HG02623 (cell line): ENCODE data around the gene SHFL.
A peak's percentile ranks its signal among the peaks of the same experiment; 100 is the strongest.

Experiments
- ATAC-seq: cut with Tn5 transposase; IDR thresholded peaks from one replicate; pipeline ENCODE4 v1.9.1; 2021; ENCODE audit warnings: moderate library complexity; ENCODE audit not compliant: unreplicated experiment

Gene SHFL

DNA sequence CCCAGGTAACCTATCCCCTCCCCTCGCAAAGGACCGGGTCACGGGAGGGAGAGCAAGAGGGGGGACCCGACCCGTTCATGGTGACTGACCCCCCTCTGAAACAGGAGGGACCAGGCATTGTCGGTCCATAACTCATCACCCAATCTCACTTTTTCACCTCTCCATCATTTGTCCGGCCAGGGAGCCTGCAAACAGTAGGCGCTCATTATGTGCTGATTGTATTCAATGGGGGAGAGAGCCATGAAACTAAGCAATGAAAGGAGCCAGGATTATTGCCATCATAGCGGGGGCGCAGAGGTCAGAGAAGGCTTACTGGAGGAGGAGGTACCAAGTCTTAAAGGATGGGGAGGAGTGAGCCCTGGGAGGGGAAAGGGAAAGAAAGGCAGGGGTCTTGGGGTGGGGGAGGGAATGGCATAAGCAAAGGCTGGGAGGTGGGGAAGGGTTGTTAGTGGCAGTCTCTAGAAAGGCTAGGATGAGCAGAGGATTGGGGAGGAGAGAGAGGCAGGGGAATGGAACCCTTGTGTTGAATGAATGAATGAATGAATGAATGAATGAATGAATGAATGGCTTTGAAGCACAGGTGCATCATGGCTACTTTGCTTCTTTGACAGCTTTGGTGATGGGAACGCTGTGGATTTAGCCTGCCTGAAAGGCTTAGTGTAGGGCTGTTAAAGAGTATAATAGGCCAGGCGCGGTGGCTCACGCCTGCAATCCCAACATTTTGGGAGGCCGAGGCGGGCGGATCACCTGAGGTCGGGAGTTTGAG is 1.4 kb downstream of the SHFL start:
- no peak for ATAC-seq

DNA sequence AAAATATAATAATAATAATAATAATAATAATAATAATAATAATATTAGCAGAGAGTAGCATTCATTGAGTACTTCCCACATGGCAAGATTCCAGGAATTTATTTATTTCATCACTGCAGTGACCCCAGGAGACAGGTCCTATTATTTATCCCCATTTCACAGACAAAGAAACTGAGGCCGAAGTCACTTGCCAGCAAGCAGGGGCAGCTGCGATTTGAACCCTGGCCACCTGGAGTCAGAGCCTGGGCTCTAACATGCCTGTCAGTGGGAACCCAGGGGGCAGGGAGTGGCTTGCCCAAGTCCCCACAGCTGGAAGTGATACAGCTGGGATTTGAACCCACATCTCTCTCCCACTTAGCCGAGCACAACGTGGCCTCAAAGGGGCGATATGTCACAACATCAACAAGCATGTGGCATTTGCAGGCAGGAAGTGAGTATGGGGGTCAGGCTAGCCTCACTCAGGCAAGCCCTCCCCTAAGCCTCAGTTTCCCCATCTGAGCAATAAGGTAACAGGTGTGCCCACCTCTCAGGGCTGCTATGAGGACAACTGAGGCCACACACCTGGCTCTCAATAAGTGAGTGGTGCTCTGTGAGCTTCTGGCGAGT is 2.9 kb downstream of the SHFL start:
- no peak for ATAC-seq

DNA sequence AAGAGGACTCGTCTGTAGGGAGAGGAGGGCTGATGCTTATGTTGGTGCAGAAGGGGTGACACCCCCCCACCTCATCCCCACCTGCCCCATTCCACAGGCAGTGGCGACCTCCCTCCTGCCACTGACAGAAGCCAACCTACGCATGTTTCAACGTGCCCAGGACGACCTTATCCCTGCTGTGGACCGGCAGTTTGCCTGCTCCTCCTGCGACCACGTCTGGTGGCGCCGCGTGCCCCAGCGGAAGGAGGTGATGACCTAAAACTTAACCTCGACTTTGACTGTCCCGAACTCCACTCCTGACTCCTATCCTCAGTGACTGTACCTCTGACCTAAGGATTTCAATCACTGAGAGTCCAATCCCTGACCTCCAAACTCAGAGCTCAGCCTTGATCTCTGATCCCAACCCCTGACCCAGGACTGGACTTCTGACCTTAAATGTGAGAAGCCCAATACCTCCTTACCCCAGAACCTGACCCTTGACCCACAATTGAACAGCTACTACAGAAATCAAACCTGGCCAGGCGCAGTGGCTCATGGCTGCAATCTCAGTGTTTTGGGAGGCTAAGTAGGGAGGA is 3.8 kb downstream of the SHFL start:
- no peak for ATAC-seq

DNA sequence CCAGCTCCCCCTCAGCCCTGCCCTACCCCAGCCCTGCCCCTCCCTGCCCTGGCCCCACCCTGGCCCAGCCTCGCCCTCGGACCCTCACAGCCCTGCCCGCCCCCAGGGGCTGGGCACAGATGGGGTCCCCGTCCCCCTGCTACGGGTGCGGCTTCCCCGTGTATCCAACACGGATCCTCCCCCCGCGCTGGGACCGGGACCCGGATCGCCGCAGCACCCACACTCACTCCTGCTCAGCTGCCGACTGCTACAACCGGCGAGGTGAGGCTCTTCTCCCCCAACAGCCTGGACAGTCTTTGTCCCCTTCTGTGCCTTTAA is 5.2 kb downstream of the SHFL start:
- no peak for ATAC-seq

DNA sequence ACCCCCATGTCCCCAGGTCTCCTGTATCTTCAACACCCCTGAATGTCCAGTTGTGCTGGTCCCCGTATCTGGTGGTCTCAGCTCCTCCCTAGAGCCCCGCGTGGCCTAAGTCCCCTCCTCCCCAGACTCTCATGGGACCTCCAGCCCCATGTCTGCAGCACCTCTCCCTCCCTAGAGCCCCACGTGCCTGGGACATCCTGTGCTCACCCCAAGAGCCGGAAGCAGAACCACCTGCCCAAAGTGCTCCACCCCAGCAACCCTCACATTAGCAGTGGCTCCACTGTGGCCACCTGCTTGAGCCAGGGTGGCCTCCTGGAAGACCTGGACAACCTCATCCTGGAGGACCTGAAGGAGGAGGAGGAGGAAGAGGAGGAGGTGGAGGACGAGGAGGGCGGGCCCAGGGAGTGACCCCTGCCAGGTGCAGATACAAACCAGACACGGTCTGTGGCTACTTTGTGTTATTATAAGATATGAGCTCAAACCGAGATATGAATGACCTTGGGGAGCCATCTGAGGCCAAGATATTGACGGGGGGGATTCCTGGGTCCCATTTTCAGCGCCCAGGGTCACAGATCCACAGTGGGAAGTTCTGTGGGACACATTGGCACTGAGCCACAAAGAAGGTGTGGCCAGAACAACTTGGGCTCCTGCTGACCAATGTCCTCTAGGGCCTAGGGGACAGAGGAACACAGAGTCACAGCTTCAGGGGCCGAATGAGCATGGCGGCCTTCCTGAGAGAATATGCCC is 6.0 kb downstream of the SHFL start:
- ATAC-seq: no peak

DNA sequence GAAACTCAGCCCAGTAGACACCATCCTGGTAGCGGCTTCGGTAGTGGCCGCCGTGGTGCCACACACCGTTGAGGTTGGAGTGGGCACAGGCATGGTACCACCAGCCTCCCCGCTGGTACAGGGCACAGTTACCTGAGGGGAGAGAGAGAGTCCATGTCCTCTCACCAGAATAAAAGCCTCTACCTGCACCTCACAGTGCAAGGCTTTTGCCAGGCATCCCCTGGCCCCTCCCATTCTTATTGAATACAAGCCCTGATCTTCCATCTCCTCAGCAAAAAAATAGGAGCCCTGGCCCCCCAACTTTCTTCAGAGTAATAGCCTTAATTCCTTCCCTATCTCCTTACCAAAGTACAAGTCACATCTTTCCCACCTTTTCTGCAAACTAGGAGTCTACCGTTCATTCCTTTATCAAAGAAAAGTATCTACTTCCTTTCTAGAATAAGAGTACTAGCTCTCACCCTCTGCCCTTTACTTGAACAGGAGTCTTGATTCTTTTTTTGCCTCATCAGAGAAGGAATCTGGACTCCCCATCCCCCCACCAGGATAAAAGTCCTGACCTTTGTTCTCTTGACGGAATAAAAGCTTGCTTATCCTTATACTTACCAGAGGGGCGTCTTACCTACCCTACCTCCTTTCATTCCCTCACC is 6.7 kb downstream of the SHFL start:
- no peak for ATAC-seq

DNA sequence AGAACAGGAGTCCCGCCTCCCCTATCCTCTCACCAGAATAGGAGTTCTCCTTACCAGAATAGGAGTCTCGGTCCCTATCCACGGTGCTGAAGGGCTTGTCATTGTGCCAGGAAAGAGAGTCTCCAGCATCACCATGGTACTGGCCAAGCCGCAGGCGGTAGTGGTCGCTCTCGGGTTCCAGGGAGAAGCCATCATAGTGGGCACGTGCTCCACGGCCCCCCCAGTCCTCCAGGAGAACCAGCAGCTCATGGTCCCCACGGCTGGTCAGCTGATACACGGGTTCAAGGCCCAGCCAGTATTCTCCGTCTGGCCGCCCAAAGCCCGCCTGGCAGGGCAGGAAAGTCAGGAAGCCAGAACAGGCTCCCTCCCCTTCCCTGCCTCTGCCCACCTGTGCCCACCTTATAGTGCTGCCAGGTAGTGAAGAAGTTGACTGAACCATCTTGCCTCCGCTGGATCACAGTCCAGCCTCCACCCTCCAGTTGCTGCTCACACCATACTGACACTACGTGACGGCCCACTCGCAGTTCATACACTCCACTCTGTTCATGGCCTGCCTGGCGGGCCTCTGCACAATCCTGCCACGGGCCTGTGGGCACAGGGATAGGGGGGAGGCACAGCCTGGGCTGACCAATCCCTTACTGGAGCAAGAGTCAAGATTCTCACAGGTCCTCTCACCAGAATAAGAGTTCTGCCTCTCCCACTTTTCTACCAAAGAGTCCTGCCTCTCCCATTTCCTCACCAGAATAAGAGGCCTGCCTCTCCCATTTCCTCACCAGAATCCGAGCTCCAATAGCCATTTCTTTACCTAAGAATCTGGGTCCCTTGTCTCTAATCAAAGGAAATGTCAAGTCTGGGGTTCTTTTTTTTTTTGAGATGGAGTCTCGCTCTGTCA is 7.4 kb downstream of the SHFL start:
- ATAC-seq: no peak

DNA sequence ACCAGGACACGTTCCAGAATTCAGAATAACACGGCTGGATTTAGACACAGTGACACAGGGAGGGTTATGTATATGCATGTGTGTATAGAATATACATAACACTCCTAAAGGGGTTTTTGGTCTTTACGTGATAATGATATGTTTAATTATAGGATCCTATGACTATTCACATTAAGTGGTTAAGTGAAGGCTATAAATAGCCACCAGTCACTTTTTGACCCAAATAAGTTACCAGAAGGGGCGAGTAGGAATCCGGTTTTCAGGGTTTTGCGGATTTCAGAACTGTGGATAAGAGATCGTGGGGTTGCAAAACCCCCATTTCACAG is 9.5 kb downstream of the SHFL start:
- no peak for ATAC-seq

DNA sequence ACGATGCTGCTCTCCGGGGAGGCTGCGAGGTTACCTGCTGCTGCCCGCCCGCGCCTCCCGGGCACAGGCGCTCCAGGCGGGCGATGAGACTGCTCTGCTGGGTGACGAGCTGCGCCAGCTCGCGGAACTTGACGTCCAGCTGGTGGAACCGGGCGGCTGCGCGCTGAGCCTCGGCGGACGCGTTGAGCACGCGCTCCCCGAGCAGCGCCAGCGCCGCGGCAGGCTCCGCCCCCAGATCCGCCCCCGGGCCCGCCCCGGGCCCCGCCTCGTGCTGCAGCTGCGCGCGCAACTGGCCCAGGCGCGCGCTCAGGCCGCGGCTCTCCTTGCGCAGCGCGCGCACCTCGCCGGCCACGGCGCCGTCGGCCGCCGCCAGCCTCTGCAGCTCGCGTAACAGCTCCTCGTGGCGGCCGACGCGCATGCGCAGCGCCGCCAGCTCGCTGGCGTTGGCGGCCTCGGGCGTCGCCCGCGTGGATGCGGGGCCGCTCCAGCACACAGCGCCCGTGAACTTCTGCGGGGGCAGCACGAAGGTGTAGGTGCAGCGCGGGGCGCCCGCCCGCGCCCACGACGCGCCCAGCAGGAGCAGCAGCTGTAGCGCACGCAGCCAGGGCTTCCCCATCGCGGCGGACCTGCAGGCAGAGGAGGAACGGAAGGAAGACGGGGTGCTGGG is 10.0 kb downstream of the SHFL start:
- peak; percentile 72 for ATAC-seq

DNA sequence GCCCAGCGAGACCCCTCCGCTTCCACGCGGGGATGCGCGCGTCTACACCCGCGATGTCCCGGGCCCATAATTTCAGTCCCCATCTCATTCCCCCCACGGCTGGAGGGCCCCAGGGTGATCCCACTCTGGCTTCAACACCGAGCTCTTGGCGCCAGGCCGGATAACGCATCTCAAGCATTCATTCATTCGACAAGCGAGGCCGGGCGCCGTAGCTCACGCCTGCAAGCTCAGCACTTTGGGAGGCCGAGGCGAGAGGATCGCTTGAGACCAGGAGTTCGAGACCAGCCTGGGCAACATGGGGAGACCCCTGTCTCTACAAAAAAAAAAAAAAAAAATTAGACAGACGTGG is 10.5 kb downstream of the SHFL start:
- no peak for ATAC-seq

DNA sequence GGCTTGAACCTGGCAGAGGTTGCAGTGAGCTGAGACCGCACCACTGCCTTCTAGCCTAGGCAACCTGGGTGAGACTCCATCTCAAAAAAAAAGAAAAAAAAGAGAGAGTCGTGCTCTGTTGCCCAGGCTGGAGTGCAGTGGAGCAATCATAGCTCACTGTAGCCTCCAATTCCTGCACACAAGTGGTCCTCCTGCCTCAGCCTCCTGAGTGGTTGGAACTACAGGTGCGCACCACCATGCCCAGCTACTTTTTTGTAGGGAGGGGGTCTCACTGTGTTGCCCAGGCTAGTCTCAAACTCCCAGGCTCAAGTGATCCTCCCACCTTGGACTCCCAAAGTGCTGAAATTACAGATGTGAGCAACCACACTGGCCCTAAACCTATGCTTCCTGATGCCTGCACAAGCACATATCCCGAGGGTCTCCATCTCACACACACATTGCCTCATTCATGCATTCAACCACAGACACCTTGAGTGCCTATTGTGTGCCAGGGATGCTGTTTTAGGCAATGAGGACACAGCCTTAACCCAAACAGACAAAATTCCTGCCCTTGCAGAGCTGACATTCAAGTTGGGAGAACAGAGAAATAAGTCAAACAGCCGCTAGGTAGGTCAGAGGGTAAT is 14.2 kb downstream of the SHFL start:
- no peak for ATAC-seq

DNA sequence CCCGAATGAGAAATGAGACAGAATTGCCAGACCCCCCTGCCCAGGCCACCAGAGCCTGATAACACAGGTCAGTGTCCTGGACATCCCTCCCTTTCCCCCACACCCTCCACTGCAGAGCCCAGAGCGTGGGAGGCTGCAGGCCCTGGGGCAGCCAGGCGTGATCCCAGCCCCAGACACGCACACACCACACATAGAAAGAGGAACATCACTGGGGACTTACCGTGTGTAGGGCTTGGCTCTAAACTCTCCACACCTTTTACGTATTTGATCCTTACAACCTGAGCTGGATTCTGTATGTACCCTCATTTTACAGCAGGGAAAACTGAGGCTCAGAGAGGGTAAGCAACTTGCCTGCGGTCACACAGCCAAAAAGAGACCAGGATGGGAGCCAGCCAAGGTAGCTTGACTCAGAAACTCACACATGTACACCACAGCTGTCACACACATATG is 16.7 kb downstream of the SHFL start:
- ATAC-seq: peak; percentile 27

DNA sequence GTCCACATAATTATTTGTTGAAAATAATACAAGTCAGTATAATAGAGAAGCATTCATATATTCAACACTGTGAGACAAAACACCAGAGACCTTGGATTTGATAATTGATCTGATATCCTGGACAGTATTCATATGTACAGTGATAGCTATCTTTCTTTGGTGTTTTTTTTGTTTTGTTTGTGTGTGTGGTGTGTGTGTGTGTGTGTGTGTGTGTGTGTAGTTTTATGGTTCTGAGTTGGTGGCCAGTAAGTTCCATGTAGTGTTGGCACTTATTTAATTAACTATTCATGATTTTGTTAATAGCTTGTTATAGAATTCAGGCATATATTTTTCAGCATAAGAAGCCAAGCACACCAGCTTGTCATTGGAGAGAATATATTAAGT is 18.0 kb downstream of the SHFL start:
- no peak for ATAC-seq

DNA sequence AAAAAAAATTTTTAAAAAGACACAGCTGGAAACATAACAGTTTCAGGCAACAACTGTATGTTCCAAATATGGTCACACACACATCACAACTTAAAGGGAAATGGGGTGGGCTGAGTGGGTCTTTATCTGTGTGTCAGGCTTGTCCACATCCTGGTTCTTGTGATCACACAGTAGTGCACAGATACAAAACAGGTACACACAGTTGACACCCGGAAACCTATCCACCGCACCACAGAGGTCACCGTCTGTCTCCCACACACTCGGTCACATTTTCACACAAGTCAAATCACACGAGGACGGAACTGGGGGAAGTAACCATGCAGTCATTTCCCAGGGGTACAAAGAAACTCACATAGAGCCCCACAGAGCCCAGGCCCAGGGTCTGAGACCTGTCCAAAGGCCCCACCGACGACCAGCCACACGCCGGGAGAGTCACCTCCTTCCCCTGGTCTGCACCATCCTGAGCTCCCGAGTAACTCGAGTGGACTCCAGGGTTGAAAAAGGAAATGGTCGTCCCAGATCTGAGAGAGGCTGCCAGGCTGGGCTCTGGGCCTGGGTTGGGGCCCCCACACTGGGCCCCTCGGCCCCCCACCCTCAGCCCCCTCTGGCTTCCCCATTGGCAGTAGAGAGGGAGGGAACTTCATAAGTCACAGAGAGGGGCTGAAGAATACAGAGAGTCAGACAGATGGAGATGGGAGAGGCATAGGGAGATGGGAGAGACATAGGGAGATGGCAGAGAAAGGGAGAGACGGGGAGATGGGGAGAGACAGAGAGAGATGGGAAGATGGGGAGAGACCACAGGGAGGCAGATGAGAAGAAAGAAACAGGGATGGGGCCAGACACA is 18.8 kb downstream of the SHFL start:
- peak; percentile 31 for ATAC-seq

DNA sequence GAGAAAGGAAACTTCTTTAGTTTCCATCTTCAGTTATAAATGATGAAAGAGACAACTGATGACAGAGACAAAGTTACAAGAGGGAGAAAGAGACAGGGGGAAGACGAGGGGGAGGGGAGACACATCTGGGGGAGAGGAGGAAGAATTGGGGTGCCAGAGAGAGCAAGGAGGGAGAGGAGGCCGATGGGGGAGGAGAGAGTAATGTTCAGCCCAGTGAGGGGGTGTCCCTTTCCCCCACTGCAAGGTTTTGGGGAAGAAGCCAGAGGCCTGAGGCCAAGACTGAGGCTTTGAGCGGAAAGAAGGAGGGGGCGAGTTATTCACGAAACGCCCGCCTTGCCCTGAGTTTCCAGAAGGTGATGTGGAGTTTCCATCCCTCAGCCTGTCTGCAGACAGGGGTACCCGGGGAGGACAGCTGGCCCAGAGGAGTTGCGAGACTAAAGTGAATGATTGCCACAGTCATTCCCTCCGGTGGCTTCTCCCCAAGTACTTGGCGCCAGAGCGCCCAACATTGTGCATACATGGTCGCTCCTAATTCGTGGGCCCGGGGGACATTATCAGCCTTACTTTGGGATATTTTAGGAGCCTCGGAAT is 19.5 kb downstream of the SHFL start:
- peak; percentile 15 for ATAC-seq

DNA sequence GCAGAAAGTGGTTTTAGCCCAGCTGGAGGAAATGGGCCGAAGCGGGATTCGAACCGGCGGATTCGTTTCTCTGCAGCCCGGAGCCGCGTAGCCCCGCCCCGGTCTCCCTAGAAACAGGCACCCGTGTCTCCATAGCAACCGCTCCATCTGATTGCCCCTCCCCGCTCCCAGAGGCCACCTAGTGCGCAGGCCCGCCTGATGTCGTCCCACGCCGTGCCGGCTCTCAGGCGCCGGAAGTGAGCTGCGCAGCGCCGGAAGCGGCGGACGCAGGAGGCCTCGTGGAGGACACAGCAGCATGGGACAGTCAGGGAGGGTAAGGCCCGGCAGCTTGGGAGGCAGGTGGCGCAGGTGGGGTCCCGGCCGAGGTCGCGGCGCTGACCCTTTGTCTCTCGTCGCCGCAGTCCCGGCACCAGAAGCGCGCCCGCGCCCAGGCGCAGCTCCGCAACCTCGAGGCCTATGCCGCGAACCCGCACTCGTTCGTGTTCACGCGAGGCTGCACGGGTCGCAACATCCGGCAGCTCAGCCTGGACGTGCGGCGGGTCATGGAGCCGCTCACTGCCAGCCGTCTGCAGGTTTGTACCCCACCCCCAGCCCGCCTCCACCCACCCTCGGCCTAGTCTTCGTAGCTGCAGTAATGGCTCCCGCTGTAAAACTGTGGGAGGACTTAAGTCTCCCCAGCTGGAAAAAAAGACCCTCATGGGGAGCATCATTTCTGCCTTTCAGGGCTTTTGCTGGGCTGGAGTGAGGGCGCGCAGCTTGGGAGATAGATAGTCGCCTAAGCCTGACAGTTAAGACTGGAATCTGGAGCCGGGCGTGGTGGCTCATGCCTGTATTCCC is 20.2 kb downstream of the SHFL start, which contains the start of gene PPAN:
PPAN (plus strand) TSS at position 263 of the 837 bp plus-strand sequence; CDS start at position 296, 33 bp downstream.
- ATAC-seq: peak; percentile 44

DNA sequence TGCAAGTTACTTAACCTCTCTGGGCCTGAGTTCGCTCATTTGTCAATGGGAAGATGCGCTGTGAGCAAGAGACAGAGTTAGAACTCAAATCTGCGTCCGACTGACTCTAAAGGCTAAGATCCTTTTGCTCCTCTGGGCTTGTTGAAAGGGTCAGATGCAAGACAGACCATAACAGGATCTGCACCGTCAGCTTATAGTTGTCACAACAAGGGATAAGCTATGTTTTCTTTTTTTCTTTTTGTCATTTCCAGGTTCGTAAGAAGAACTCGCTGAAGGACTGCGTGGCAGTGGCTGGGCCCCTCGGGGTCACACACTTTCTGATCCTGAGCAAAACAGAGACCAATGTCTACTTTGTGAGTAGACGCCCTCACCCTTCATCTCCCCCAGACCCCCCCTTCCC is 21.1 kb downstream of the SHFL start:
- ATAC-seq: no peak
